IPS DF 6.9 (cell line): ENCODE measurements around the gene ARHGAP30.
"Not testable (repeated sequence)": the region's sequence is repeated elsewhere in the genome, so short reads cannot be mapped to it uniquely, and the experiment has no call there.

Experiments
- DNase-seq: peaks from one replicate; pipeline ENCODE4 v3.0.0-alpha.2; 2013; ENCODE audit warnings: low read depth, low spot score
- H3K27ac ChIP-seq: one replicate; pipeline ENCODE4 v1.5.1; 2013; ENCODE audit warnings: low read length, control low read depth
- H3K27me3 ChIP-seq: 2 replicates; pipeline ENCODE4 v1.6.1; 2013; ENCODE audit warnings: mild to moderate bottlenecking, low read length; ENCODE audit not compliant: control insufficient read depth, insufficient read depth
- H3K36me3 ChIP-seq: 2 replicates; pipeline ENCODE4 v1.6.1; 2013; ENCODE audit warnings: low read length; ENCODE audit not compliant: control insufficient read depth, insufficient read depth
- H3K4me1 ChIP-seq: 2 replicates; pipeline ENCODE4 v1.6.1; 2013; ENCODE audit warnings: low read length; ENCODE audit not compliant: control insufficient read depth, insufficient read depth
- H3K4me3 ChIP-seq: 2 replicates; pipeline ENCODE4 v1.5.1; 2013; ENCODE audit warnings: mild to moderate bottlenecking, low read length
- H3K9me3 ChIP-seq: 2 replicates; pipeline ENCODE4 v1.6.1; 2013; ENCODE audit warnings: low read length, inconsistent platforms; ENCODE audit not compliant: control insufficient read depth, insufficient read depth
- WGBS: extraction: QIAGEN DNeasy Blood & Tissue Kit; methylation state at CpG from one replicate; pipeline ENCODE4 v1.1.7; 2013; ENCODE audit warnings: mixed read lengths, missing lambda C conversion rate; ENCODE audit not compliant: insufficient read length, insufficient coverage; 5-methylcytosine and 5-hydroxymethylcytosine counted together

ARHGAP30 gene

DNA sequence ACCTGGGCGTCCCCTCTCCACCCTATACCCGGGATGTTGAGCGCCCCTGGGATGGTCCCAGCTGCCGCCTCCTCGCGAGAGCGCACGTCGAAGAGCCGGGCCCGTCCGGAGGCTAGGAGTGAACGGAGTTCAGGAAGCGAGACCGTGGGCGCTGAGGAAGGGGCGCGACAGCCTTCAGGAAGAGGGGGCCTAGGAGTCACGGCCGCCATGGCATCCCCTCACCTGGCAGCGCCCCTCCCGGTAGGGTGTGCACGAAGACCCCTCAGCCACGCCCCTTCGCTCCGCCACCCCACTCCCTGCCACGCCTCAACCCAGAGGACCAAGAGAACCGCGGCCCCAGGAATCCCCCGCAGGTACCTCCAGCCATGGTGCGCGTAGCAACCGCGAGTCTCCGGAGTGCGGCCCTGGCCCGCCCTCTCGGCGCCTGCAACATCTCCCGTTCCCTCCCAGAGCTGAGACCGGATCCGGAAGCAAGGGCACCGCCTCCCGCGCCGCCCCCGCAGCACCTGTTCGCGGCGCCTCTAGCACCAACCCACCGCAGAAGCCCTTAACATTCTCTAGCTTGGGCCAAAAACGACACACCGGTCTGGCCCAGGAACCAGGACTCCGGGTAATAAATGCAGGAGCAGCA is 31.1 kb downstream of the ARHGAP30 start, which contains the start of gene TSTD1:
TSS of gene TSTD1 (minus strand) at position 442 of the 631 bp plus-strand sequence. CDS start at position 367, 75 bp downstream.
- Histone ChIP-seq H3K9me3 (no peaks in the 10 kb centered on the region), H3K27me3 (no peaks in the 10 kb centered on the region), H3K4me1 (no peaks in the 10 kb centered on the region), H3K27ac (no peak within 1 kb of the TSS), H3K36me3 (peaks cover 18% of the 10 kb centered on the region), H3K4me3 (peak within 1 kb of the TSS; percentile 58)
- WGBS: no CpG with 5 or more reads among the region's 54 CpGs
- no peak for DNase-seq

GRCh38 chr1:161037661-161038522 is 31.8 kb downstream of the ARHGAP30 start:
- WGBS: no CpG with 5 or more reads among the region's 21 CpGs
- peaks cover 18% of the 10 kb centered on the region for H3K36me3 ChIP-seq
- H3K27ac ChIP-seq: no peak overlapping the region
- peak overlapping the region; percentile 58 for H3K4me3 ChIP-seq
- no peaks in the 10 kb centered on the region for H3K27me3 ChIP-seq
- H3K9me3 ChIP-seq: no peaks in the 10 kb centered on the region
- no peak for DNase-seq
- H3K4me1 ChIP-seq: no peaks in the 10 kb centered on the region; the same call in 1 of the 2 replicates

DNA sequence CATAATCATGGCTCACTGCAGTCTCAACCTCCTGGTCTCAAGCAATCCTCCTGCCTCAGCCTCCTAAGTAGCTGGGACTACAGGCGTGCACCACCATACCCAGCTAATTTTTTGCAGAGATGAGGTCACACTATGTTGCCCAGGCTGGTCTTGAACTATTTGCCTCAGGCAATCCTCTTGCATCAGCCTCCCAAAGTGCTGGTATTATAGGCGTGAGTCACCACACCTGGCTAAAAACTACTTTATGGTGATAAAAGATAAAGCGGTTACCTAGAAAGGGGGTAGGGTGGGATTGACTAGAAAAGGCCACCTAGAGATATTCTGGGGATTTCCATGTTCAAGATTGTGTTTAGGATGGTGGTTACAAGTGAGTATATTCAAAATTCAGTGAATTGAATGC is 35.9 kb downstream of the ARHGAP30 start:
- DNase-seq: no peak
- Histone ChIP-seq H3K4me3 (no peak overlapping the region), H3K36me3 (no peaks in the 10 kb centered on the region; the same call in 1 of the 2 replicates), H3K4me1 (no peaks in the 10 kb centered on the region; the same call in 1 of the 2 replicates), H3K27me3 (no peaks in the 10 kb centered on the region), H3K9me3 (no peaks in the 10 kb centered on the region), H3K27ac (no peak overlapping the region)
- WGBS: no CpG with 5 or more reads among the region's 3 CpGs

- no peak for DNase-seq
- Histone ChIP-seq H3K27ac (no peak overlapping the region), H3K4me1 (no peaks in the 10 kb centered on the region; the same call in 1 of the 2 replicates), H3K36me3 (no peaks in the 10 kb centered on the region; the same call in 1 of the 2 replicates), H3K9me3 (no peaks in the 10 kb centered on the region), H3K4me3 (no peak overlapping the region), H3K27me3 (no peaks in the 10 kb centered on the region)
- no CpG with 5 or more reads among the region's 1 CpG for WGBS
These were observed 37.3 kb downstream of the ARHGAP30 start for GRCh38 chr1:161032409-161032808.

GRCh38 chr1:161031874-161032273 is 37.8 kb downstream of the ARHGAP30 start:
- no CpG with 5 or more reads among the region's 2 CpGs for WGBS

GRCh38 chr1:161029466-161029865 is 40.2 kb downstream of the ARHGAP30 start:
- not testable (repeated sequence) for H3K27ac ChIP-seq
- no CpG with 5 or more reads among the region's 32 CpGs for WGBS

More at GRCh38 chr1:161031874-161032273, 37.8 kb downstream of the ARHGAP30 start:
- Histone ChIP-seq H3K9me3 (no peaks in the 10 kb centered on the region), H3K4me3 (no peak overlapping the region), H3K27me3 (no peaks in the 10 kb centered on the region), H3K27ac (no peak overlapping the region), H3K4me1 (no peaks in the 10 kb centered on the region; the same call in 1 of the 2 replicates), H3K36me3 (no peaks in the 10 kb centered on the region)
- DNase-seq: no peak

DNA sequence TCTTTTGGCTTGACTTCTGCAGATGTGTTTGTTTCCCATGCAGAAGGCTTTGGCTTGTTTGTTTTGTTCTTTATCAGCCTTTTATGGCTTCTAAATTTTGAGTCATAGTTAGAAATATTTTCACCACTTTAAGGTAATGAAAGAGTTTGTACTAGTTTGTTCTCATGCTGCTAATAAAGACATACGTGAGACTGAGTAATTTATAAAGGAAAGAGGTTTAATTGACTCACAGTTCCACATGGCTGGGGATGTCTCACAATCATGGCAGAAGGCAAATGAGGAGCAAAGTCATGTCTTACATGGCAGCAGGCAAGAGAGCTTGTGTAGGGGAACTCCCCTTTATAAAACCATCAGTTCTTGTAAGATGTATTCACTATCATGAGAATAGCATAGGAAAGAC is 42.7 kb downstream of the ARHGAP30 start:
- H3K4me3 ChIP-seq, H3K4me1 ChIP-seq, H3K9me3 ChIP-seq, H3K36me3 ChIP-seq, H3K27ac ChIP-seq, DNase-seq, H3K27me3 ChIP-seq: not testable (repeated sequence)
- WGBS: no CpG with 5 or more reads among the region's 1 CpG

More at GRCh38 chr1:161029466-161029865, 40.2 kb downstream of the ARHGAP30 start:
- not testable (repeated sequence) for H3K9me3 ChIP-seq, H3K4me3 ChIP-seq, H3K27me3 ChIP-seq, DNase-seq, H3K4me1 ChIP-seq, H3K36me3 ChIP-seq

GRCh38 chr1:161022432-161022831 is 47.3 kb downstream of the ARHGAP30 start:
- not testable (repeated sequence) for H3K27me3 ChIP-seq, H3K36me3 ChIP-seq, DNase-seq, H3K9me3 ChIP-seq, H3K4me1 ChIP-seq, H3K4me3 ChIP-seq, H3K27ac ChIP-seq
- WGBS: no CpG with 5 or more reads among the region's 12 CpGs

- no peaks in the 10 kb centered on the region for H3K9me3 ChIP-seq
- no peak for DNase-seq
- H3K27me3 ChIP-seq: no peaks in the 10 kb centered on the region
- H3K4me1 ChIP-seq: peaks cover 3% of the 10 kb centered on the region
- no peak overlapping the region for H3K27ac ChIP-seq
- H3K36me3 ChIP-seq: no peaks in the 10 kb centered on the region
- no CpG with 5 or more reads among the region's 2 CpGs for WGBS
- H3K4me3 ChIP-seq: no peak overlapping the region; the same call in 1 of the 2 replicates
These were observed 47.7 kb downstream of the ARHGAP30 start for GRCh38 chr1:161021970-161022353.

DNA sequence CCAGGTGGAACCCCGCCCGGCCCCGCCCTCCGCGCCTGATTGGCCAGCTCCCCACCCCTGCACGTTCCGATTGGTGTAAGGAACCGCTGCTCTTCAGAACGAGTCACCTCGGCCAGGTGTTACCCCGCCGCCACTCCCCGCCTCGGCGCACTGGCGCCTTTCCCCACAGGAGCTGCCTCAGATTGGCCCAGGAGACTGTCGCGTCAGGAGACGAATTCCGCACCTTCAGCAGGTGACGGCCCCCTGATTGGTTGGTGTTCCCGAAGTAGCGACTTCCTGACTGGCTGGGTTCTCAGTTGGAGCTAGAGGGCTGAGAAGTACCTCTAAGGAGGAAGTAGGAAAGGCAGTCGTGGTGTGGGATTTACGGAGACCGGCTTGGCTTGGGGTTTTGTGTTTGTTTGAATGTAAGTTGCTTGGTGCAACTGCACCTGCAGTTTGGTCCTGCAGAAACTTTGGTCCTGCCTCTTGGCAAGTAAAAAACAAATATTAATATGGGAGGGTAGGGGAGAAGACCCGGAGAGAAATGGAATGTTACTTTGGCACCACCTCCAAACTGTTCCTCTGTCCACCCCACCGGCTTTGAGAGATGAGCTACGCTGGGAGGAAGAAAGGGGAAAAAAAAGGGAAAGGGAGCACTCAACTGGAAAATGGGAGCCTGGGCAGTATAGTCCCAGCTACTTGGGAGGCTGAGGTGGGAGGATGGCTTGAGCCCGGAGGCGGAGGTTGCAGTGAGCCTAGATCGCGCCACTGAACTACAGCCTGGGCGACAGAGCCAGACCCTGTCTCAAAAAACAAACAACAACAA is 48.3 kb downstream of the ARHGAP30 start:
- peak overlapping the region; percentile 74; the same call in 1 of the 2 replicates for H3K4me3 ChIP-seq
- peaks cover 3% of the 10 kb centered on the region for H3K4me1 ChIP-seq
- no peaks in the 10 kb centered on the region for H3K9me3 ChIP-seq
- H3K36me3 ChIP-seq: no peaks in the 10 kb centered on the region
- WGBS: no CpG with 5 or more reads among the region's 34 CpGs
- no peaks in the 10 kb centered on the region for H3K27me3 ChIP-seq
- no peak overlapping the region for H3K27ac ChIP-seq
- DNase-seq: peak; percentile 100
